Measurements from ENCODE around the gene SUCLG2. TPM values are rescaled to one million over a fixed set of nuclear protein-coding genes. Genes with fewer than 3 reads are reported as not detected.

The SUCLG2 gene
- total RNA-seq, 1 donor from 2014 or later: 20.8 TPM

DNA sequence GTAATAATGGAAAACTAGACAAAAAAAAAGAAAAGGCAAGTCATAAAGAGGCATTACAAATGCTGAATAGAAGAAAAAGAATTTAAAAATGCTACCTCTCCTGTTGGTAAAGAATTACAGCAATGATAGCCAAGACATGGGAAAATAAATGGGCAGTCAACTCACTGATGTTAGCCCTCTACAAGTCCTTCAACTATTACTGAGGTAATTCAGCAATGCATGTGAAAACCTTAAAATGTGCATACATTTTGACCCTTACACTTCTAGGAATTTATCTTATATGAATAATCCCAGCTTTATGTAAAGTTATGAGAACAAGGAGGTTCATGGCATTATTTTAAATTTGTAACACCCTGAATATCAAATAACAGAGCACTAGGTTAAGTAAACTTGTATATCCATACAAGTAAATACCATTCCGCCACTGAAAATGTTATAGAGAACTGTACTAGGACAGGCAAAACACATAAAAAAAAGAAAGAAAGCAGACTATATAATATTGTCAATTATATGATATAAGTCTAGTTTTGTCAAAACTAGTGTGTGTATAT is 166.8 kb downstream of the SUCLG2 start:
- H3K4me3 Mint-ChIP-seq (ENCODE audit: unreplicated experiment): no peak overlapping the region
- H3K9me3 ChIP-seq (ENCODE audit: insufficient read depth, low read depth, low read length): no peaks in the 10 kb centered on the region
- H3K4me1 ChIP-seq (ENCODE audit: insufficient read depth, low read length): no peaks in the 10 kb centered on the region
- TF ChIP-seq, protein P1, sequence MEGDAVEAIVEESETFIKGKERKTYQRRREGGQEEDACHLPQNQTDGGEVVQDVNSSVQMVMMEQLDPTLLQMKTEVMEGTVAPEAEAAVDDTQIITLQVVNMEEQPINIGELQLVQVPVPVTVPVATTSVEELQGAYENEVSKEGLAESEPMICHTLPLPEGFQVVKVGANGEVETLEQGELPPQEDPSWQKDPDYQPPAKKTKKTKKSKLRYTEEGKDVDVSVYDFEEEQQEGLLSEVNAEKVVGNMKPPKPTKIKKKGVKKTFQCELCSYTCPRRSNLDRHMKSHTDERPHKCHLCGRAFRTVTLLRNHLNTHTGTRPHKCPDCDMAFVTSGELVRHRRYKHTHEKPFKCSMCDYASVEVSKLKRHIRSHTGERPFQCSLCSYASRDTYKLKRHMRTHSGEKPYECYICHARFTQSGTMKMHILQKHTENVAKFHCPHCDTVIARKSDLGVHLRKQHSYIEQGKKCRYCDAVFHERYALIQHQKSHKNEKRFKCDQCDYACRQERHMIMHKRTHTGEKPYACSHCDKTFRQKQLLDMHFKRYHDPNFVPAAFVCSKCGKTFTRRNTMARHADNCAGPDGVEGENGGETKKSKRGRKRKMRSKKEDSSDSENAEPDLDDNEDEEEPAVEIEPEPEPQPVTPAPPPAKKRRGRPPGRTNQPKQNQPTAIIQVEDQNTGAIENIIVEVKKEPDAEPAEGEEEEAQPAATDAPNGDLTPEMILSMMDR (IDR thresholded peaks at IDR 0.05; ENCODE audit: insufficient read depth, low read depth, low read length): no peak
- no peaks in the 10 kb centered on the region for H4K20me1 ChIP-seq (ENCODE audit: insufficient read depth, low read length)
- no peak for FAIRE-seq
- H3K4me1 Mint-ChIP-seq (ENCODE audit: low read depth, unreplicated experiment): peaks cover 5% of the 10 kb centered on the region
- no peaks in the 10 kb centered on the region for H3K79me2 ChIP-seq (ENCODE audit: insufficient read depth, low read length)
- H2AFZ ChIP-seq (ENCODE audit: low read depth, low read length): no peak overlapping the region
- H3K9me3 Mint-ChIP-seq (ENCODE audit: unreplicated experiment): no peaks in the 10 kb centered on the region
- H3K27me3 Mint-ChIP-seq (ENCODE audit: low read depth, unreplicated experiment): no peaks in the 10 kb centered on the region
- peaks cover 3% of the 10 kb centered on the region for H3K36me3 Mint-ChIP-seq (ENCODE audit: low read depth, unreplicated experiment)
- no peak overlapping the region for H3K4me2 ChIP-seq (ENCODE audit: low read length)
- H3K4me3 ChIP-seq (ENCODE audit: insufficient read depth, low read depth, low read length): no peak overlapping the region
- H3K27ac Mint-ChIP-seq (ENCODE audit: unreplicated experiment): no peak overlapping the region
- no peaks in the 10 kb centered on the region for H3K27me3 ChIP-seq (ENCODE audit: insufficient read depth, low read length)
- no peak for DNase-seq (ENCODE audit: low read depth)
- H3K36me3 ChIP-seq (ENCODE audit: insufficient read depth, low read length): peaks cover 5% of the 10 kb centered on the region
- H3K27ac ChIP-seq (ENCODE audit: low read depth, low read length): no peak overlapping the region
- no peak overlapping the region for H3K9ac ChIP-seq (ENCODE audit: low read length)

DNA sequence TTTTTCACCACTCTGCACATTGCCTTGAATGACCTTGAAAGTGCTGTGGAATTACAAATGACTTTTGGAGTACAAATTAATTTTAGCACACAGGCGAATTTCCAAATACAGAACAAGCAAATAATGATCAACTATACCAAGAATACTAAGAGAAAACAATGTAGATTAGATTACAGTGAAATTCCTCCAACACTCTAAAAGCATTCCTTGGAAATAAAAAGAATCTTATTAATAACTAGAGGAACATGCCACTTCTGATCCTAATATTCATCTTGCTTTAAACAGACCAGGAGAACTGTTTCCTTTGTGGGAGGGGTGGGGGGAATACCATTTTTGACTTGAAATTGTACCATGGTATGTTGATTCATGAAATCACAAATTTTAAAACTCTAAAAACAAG is 167.5 kb downstream of the SUCLG2 start:
- Mint-ChIP-seq H3K4me3 (ENCODE audit: unreplicated experiment) (no peak overlapping the region), H3K4me1 (ENCODE audit: low read depth, unreplicated experiment) (peaks cover 5% of the 10 kb centered on the region), H3K36me3 (ENCODE audit: low read depth, unreplicated experiment) (peaks cover 4% of the 10 kb centered on the region), H3K27ac (ENCODE audit: unreplicated experiment) (no peak overlapping the region), H3K27me3 (ENCODE audit: low read depth, unreplicated experiment) (no peaks in the 10 kb centered on the region), H3K9me3 (ENCODE audit: unreplicated experiment) (no peaks in the 10 kb centered on the region)
- Histone ChIP-seq H3K9ac (ENCODE audit: low read length) (no peak overlapping the region), H3K36me3 (ENCODE audit: insufficient read depth, low read length) (peaks cover 2% of the 10 kb centered on the region), H3K79me2 (ENCODE audit: insufficient read depth, low read length) (no peaks in the 10 kb centered on the region), H3K4me2 (ENCODE audit: low read length) (no peak overlapping the region), H3K4me1 (ENCODE audit: insufficient read depth, low read length) (no peaks in the 10 kb centered on the region), H2AFZ (ENCODE audit: low read depth, low read length) (no peak overlapping the region), H4K20me1 (ENCODE audit: insufficient read depth, low read length) (no peaks in the 10 kb centered on the region), H3K9me3 (ENCODE audit: insufficient read depth, low read depth, low read length) (no peaks in the 10 kb centered on the region), H3K4me3 (ENCODE audit: insufficient read depth, low read depth, low read length) (no peak overlapping the region), H3K27me3 (ENCODE audit: insufficient read depth, low read length) (no peaks in the 10 kb centered on the region), H3K27ac (ENCODE audit: low read depth, low read length) (no peak overlapping the region)
- DNase-seq (ENCODE audit: low read depth): no peak
- TF ChIP-seq, protein P1 (IDR thresholded peaks at IDR 0.05; ENCODE audit: insufficient read depth, low read depth, low read length): no peak
- no peak for TF ChIP-seq EZH2 (IDR thresholded peaks at IDR 0.05; ENCODE audit: insufficient read depth, low read length)
- no peak for FAIRE-seq

DNA sequence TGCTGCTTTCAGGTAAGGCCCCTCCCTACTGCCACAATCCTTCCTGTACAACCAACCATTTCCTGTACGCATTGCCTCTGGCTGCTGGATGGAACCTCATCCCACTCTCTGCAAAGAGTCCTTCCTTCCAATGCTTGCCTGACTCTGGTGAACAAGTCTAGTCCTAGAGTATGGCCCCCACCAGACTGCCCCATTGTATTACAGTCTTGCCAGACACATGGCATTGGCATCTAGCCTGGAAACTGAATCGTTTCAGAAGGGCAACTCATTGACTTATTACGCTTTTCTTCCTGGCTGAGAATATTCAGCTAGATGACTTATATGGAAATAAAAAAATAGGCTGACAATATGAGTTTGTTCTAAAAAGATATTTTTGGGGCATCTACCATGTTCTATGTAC is 170.3 kb downstream of the SUCLG2 start:
- no peak for TF ChIP-seq EZH2 (IDR thresholded peaks at IDR 0.05; ENCODE audit: insufficient read depth, low read length)
- TF ChIP-seq, protein P1 (IDR thresholded peaks at IDR 0.05; ENCODE audit: insufficient read depth, low read depth, low read length): no peak
- Histone ChIP-seq H3K36me3 (ENCODE audit: insufficient read depth, low read length) (no peaks in the 10 kb centered on the region), H2AFZ (ENCODE audit: low read depth, low read length) (no peak overlapping the region), H3K27me3 (ENCODE audit: insufficient read depth, low read length) (no peaks in the 10 kb centered on the region), H3K9ac (ENCODE audit: low read length) (no peak overlapping the region), H3K27ac (ENCODE audit: low read depth, low read length) (no peak overlapping the region), H4K20me1 (ENCODE audit: insufficient read depth, low read length) (no peaks in the 10 kb centered on the region), H3K4me1 (ENCODE audit: insufficient read depth, low read length) (no peaks in the 10 kb centered on the region), H3K9me3 (ENCODE audit: insufficient read depth, low read depth, low read length) (no peaks in the 10 kb centered on the region), H3K4me3 (ENCODE audit: insufficient read depth, low read depth, low read length) (no peak overlapping the region), H3K4me2 (ENCODE audit: low read length) (no peak overlapping the region), H3K79me2 (ENCODE audit: insufficient read depth, low read length) (no peaks in the 10 kb centered on the region)
- no peaks in the 10 kb centered on the region for H3K4me1 Mint-ChIP-seq (ENCODE audit: low read depth, unreplicated experiment)
- H3K36me3 Mint-ChIP-seq (ENCODE audit: low read depth, unreplicated experiment): peaks cover 4% of the 10 kb centered on the region
- no peak for DNase-seq (ENCODE audit: low read depth)
- no peak for FAIRE-seq
- H3K4me3 Mint-ChIP-seq (ENCODE audit: unreplicated experiment): no peak overlapping the region
- H3K27ac Mint-ChIP-seq (ENCODE audit: unreplicated experiment): no peak overlapping the region
- H3K27me3 Mint-ChIP-seq (ENCODE audit: low read depth, unreplicated experiment): no peaks in the 10 kb centered on the region
- H3K9me3 Mint-ChIP-seq (ENCODE audit: unreplicated experiment): no peaks in the 10 kb centered on the region
